ENCODE measurements around the gene AKR1D1. TPM values are rescaled to one million over a fixed set of nuclear protein-coding genes. Genes with fewer than 3 reads are reported as not detected.

AKR1D1 gene
- not detected in 2 replicates for total RNA-seq

DNA sequence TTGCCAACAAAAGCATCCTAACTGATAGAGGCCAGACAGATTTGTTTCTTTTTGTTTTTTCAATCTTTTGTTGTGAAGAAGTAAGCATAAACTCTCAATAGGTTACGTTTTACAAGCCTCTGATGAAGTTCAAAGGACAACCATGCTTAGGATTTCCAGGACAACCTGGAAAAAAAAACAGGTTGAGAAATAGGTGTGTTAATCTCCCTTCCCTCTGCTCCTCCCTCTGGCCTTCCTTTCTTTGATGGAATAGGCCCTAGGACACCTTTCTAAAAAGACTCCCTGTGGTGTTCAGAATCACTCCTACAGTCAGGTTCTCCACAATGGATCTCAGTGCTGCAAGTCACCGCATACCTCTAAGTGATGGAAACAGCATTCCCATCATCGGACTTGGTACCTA lies at the start of gene AKR1D1:
Gene AKR1D1 (plus strand): TSS at position 264 of the 400 bp plus-strand sequence. CDS start 60 bp downstream, at position 324.

Other genes starting within 250 kb of the AKR1D1 start
- 1.4 TPM in 2 replicates for gene DGKI, start 229.5 kb upstream of the AKR1D1 start, total RNA-seq
- 17.2 and 18.6 TPM in 2 replicates for gene CREB3L2, start 74.4 kb upstream of the AKR1D1 start, total RNA-seq